ENCODE measurements around the gene GPR31.
"Not testable (repeated sequence)": the region's sequence is repeated elsewhere in the genome, so short reads cannot be mapped to it uniquely, and the experiment has no call there.

GPR31 gene, protein sequence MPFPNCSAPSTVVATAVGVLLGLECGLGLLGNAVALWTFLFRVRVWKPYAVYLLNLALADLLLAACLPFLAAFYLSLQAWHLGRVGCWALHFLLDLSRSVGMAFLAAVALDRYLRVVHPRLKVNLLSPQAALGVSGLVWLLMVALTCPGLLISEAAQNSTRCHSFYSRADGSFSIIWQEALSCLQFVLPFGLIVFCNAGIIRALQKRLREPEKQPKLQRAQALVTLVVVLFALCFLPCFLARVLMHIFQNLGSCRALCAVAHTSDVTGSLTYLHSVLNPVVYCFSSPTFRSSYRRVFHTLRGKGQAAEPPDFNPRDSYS

DNA sequence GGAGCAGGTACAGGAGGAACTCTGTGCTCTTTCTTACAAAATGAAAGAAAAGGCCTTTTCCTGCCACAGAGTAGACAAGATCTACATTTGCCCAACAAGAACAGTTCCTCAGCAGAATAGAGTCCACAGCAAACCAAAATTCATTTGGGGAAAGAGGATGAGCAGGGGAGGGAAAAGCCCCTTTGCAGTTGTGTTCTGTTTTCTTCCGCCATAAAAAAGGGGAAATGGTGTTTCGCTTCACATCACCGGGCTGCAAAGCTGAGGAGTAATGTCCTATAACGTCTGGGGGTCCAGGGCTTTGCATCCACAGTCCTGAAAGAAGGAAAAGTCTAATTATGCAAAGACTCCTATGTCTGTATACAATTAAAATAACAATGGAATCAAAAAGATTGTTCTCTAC is at the start of gene GPR31:
TSS of gene GPR31 (minus strand) at position 118 of the 400 bp plus-strand sequence. CDS start 149 bp downstream, outside the sequence.
- Histone ChIP-seq H3K4me3 (ENCODE audit: low read depth in 1 of 5, low read length in 5 of 5) (no peak within 1 kb of the TSS), H3K9ac (ENCODE audit: low read length in 5 of 5) (no peak within 1 kb of the TSS), H3K27ac (ENCODE audit: low read depth, low read length) (no peak within 1 kb of the TSS), H3K36me3 (ENCODE audit: control insufficient read depth in 5 of 5, insufficient read depth in 5 of 5, low read length in 5 of 5) (no peaks in the 10 kb centered on the region), H3K4me1 (ENCODE audit: control insufficient read depth in 5 of 5, insufficient read depth in 5 of 5, low read length in 5 of 5) (peaks cover 0 to 10% (median 0%) of the 10 kb centered on the region in 5 donors), H3K9me3 (ENCODE audit: control insufficient read depth in 5 of 5, low read length in 5 of 5) (no peaks in the 10 kb centered on the region), H3K27me3 (ENCODE audit: control insufficient read depth in 5 of 5, insufficient read depth in 4 of 5, low read length in 5 of 5) (peaks cover 0 to 20% (median 9%) of the 10 kb centered on the region in 5 donors)

DNA sequence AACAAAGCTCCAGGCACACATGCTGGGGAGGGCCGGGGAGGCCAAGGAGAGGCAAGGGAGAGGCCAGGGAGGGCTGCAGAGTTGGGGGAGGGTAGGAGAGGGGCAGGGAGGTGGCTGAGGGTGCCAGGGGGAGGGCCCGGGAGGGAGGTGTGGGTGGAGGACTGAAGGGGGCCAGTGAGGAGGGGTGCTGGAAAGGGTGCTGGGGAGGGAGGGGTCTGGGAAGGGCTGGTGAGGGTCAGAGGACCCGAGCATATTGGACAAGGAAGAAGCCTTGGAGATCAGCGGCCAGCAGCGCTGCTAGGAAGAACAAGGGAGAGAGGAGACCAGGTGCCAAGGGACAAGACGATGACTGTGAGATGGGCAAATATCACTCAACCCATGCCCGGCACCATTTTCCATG is 49.7 kb upstream of the GPR31 start:
- Histone ChIP-seq H3K4me3 (ENCODE audit: low read depth in 1 of 5, low read length in 5 of 5) (no peak overlapping the region), H3K27ac (ENCODE audit: low read depth, low read length) (no peak overlapping the region), H3K27me3 (ENCODE audit: control insufficient read depth in 5 of 5, insufficient read depth in 4 of 5, low read length in 5 of 5) (peaks cover 9 to 16% (median 13%) of the 10 kb centered on the region in 5 donors), H3K36me3 (ENCODE audit: control insufficient read depth in 5 of 5, insufficient read depth in 5 of 5, low read length in 5 of 5) (no peaks in the 10 kb centered on the region), H3K9ac (ENCODE audit: low read length in 5 of 5) (no peak overlapping the region), H3K4me1 (ENCODE audit: control insufficient read depth in 5 of 5, insufficient read depth in 5 of 5, low read length in 5 of 5) (no peaks in the 10 kb centered on the region), H3K9me3 (ENCODE audit: control insufficient read depth in 5 of 5, low read length in 5 of 5) (no peaks in the 10 kb centered on the region)

DNA sequence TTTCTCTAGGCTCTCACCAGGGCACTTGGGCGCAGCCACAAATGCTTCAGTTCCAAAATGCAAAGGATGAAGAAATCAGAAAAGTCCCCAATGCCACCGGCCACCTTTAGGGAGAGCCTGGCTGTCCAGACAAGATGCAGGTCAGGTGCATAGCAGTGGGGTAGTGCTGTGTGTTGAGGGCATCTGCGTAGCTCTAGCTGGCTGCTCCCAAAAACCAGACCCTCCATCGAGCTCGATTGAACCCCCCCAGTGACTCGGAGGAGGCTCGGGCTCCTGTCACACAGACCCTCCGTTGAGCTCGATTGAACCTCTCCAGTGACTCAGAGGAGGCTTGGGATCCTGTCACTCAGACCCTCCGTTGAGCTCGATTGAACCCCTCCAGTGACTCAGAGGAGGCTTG is 47.5 kb upstream of the GPR31 start:
- H3K27me3 ChIP-seq (ENCODE audit: control insufficient read depth in 5 of 5, insufficient read depth in 4 of 5, low read length in 5 of 5): peaks cover 9 to 16% (median 10%) of the 10 kb centered on the region in 5 donors
- not testable (repeated sequence) for H3K9me3 ChIP-seq (ENCODE audit: control insufficient read depth in 5 of 5, low read length in 5 of 5); H3K27ac ChIP-seq (ENCODE audit: low read depth, low read length)

DNA sequence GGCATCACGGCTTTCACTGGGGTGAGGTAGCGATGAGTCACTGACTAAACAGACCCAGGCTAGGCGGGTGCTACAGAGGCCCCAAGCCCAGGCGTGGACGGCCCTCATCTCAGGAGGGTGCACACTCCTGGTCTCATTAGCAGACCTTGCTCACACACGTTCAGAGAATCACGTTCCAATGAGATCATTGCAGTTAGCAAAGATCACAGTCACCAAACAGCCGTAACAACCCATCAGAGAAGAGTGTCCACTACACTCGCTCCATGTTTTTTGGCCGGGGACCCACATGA is 46.2 kb upstream of the GPR31 start:
- not testable (repeated sequence) for H3K9me3 ChIP-seq (ENCODE audit: control insufficient read depth in 5 of 5, low read length in 5 of 5); H3K36me3 ChIP-seq (ENCODE audit: control insufficient read depth in 5 of 5, insufficient read depth in 5 of 5, low read length in 5 of 5); H3K27ac ChIP-seq (ENCODE audit: low read depth, low read length); H3K9ac ChIP-seq (ENCODE audit: low read length in 5 of 5); H3K4me1 ChIP-seq (ENCODE audit: control insufficient read depth in 5 of 5, insufficient read depth in 5 of 5, low read length in 5 of 5); H3K4me3 ChIP-seq (ENCODE audit: low read depth in 1 of 5, low read length in 5 of 5)
- H3K27me3 ChIP-seq (ENCODE audit: control insufficient read depth in 5 of 5, insufficient read depth in 4 of 5, low read length in 5 of 5): peaks cover 2 to 12% (median 4%) of the 10 kb centered on the region in 5 donors

More for the DNA sequence above, 47.5 kb upstream of the GPR31 start:
- not testable (repeated sequence) for H3K4me1 ChIP-seq (ENCODE audit: control insufficient read depth in 5 of 5, insufficient read depth in 5 of 5, low read length in 5 of 5); H3K9ac ChIP-seq (ENCODE audit: low read length in 5 of 5); H3K4me3 ChIP-seq (ENCODE audit: low read depth in 1 of 5, low read length in 5 of 5); H3K36me3 ChIP-seq (ENCODE audit: control insufficient read depth in 5 of 5, insufficient read depth in 5 of 5, low read length in 5 of 5)

DNA sequence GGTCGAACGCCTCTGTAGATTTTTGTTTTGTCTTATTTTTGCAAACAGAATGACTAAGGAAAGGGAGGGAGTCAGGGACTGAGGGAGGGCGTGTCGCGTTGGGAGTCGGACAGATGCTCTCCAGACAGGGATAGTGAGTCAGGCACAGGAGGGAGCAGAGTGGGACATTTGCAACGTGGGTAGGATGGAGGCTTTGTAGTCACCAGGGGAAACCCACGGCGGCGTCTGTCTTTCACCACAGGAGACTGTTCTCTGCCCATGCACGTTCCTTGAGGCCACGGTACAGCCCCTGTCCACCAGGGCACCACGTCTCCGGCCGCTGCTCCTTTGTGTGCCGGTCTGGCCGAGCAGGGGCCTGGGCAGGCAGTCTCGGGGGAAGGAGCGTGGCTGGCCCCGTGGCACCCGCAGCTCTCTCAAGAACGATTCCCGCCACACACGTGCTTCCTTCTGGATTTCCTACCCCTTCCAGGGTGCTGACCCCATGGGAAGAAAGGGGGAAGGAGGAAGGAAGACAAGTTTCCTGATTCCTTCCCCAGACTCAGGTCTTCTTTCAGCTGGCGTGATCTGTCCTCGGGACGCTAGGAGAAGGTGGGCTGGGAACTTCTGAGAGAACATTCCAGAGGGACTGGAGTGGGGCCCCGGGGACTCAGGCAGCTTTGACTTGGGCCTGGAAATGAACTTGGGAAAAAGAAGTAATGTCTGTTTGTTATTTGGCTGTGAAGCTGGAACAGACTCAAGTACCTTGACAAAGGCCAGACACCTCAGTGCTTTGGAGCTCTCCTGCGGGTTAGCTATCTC is 45.7 kb upstream of the GPR31 start:
- not testable (repeated sequence) for H3K9ac ChIP-seq (ENCODE audit: low read length in 5 of 5); H3K9me3 ChIP-seq (ENCODE audit: control insufficient read depth in 5 of 5, low read length in 5 of 5); H3K36me3 ChIP-seq (ENCODE audit: control insufficient read depth in 5 of 5, insufficient read depth in 5 of 5, low read length in 5 of 5); H3K4me1 ChIP-seq (ENCODE audit: control insufficient read depth in 5 of 5, insufficient read depth in 5 of 5, low read length in 5 of 5); H3K27ac ChIP-seq (ENCODE audit: low read depth, low read length); H3K4me3 ChIP-seq (ENCODE audit: low read depth in 1 of 5, low read length in 5 of 5)
- H3K27me3 ChIP-seq (ENCODE audit: control insufficient read depth in 5 of 5, insufficient read depth in 4 of 5, low read length in 5 of 5): peaks cover 0 to 12% (median 3%) of the 10 kb centered on the region in 5 donors

DNA sequence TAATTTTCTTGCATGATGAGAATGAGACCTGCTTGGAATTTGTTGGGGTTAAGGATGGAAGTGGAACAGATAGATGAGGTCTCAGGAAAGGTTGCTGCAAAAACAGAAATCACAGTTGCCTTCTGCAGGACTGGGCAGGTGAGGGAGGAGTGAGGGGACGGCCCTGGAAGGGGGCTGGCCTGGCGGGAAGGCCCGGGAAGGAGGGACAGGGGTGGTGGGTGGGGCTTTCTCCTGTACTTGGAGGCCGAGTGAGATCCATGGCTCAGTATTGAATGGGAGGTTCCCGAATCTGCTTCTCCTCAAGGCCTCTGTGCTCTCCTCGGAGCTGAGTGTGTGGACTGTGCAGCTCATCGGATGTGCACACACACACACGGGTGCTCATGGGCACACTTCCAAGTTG is 44.8 kb upstream of the GPR31 start:
- H3K9ac ChIP-seq (ENCODE audit: low read length in 5 of 5); H3K4me1 ChIP-seq (ENCODE audit: control insufficient read depth in 5 of 5, insufficient read depth in 5 of 5, low read length in 5 of 5); H3K27ac ChIP-seq (ENCODE audit: low read depth, low read length); H3K9me3 ChIP-seq (ENCODE audit: control insufficient read depth in 5 of 5, low read length in 5 of 5); H3K4me3 ChIP-seq (ENCODE audit: low read depth in 1 of 5, low read length in 5 of 5); H3K36me3 ChIP-seq (ENCODE audit: control insufficient read depth in 5 of 5, insufficient read depth in 5 of 5, low read length in 5 of 5): not testable (repeated sequence)
- peaks cover 0 to 12% (median 3%) of the 10 kb centered on the region in 5 donors for H3K27me3 ChIP-seq (ENCODE audit: control insufficient read depth in 5 of 5, insufficient read depth in 4 of 5, low read length in 5 of 5)

DNA sequence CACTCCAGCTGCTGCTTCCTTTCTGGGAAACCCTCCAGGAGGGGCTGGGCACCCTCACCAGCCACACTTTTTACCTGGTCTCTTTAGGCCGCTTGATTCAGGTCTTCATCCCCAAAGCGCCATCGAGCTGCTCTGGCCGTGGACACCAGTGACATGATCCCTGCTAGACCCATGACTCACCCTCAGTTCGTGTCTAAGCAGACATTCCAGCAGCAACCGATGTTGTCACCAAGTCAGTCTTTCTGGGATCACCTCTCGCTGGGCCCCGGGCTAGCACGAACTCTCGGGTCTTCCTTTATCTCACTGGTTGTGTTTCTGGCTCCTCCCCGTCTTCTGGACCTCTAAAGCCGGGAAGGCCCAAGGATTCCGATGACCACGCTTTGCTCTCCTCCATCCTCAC is 43.0 kb upstream of the GPR31 start:
- Histone ChIP-seq H3K27ac (ENCODE audit: low read depth, low read length) (no peak overlapping the region), H3K4me1 (ENCODE audit: control insufficient read depth in 5 of 5, insufficient read depth in 5 of 5, low read length in 5 of 5) (no peaks in the 10 kb centered on the region), H3K27me3 (ENCODE audit: control insufficient read depth in 5 of 5, insufficient read depth in 4 of 5, low read length in 5 of 5) (peaks cover 0 to 13% (median 1%) of the 10 kb centered on the region in 5 donors), H3K9me3 (ENCODE audit: control insufficient read depth in 5 of 5, low read length in 5 of 5) (no peaks in the 10 kb centered on the region), H3K4me3 (ENCODE audit: low read depth in 1 of 5, low read length in 5 of 5) (no peak overlapping the region), H3K36me3 (ENCODE audit: control insufficient read depth in 5 of 5, insufficient read depth in 5 of 5, low read length in 5 of 5) (no peaks in the 10 kb centered on the region), H3K9ac (ENCODE audit: low read length in 5 of 5) (no peak overlapping the region)

DNA sequence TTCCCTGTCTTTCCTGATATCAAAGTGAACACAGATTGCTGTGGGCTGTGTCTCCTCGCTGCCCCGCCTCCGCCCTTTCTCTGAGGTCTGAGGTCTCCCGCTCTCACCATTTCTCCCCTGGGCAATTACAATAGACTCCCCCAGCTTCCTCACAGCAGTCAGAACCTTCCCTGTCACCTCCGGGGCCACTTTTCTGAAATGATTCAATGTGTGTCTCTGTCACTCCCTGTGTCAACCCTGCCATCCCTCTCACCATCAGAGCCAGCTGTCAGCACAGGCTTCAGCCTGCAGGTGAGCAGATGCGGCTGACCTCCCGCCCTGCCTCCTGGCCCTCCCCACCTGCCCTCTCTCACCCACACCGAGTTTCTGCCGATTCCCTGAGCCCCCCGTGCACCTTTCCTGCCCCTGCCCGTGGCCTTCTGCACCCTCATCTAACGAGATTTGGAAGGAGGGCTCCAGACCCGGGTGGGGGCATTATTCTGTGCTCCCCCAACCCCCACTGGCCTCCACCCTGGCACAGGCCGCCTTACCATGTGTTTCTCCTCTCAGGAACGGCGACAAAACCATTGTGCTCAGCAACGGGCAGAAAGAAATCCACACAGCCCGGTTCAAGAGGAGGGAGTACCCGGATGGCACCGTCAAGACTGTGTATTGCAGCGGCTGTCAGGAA is 38.3 kb upstream of the GPR31 start:
- H3K9ac ChIP-seq (ENCODE audit: low read length in 5 of 5); H3K4me3 ChIP-seq (ENCODE audit: low read depth in 1 of 5, low read length in 5 of 5); H3K36me3 ChIP-seq (ENCODE audit: control insufficient read depth in 5 of 5, insufficient read depth in 5 of 5, low read length in 5 of 5); H3K9me3 ChIP-seq (ENCODE audit: control insufficient read depth in 5 of 5, low read length in 5 of 5); H3K27ac ChIP-seq (ENCODE audit: low read depth, low read length); H3K4me1 ChIP-seq (ENCODE audit: control insufficient read depth in 5 of 5, insufficient read depth in 5 of 5, low read length in 5 of 5): not testable (repeated sequence)
- H3K27me3 ChIP-seq (ENCODE audit: control insufficient read depth in 5 of 5, insufficient read depth in 4 of 5, low read length in 5 of 5): peaks cover 0 to 13% (median 2%) of the 10 kb centered on the region in 5 donors

DNA sequence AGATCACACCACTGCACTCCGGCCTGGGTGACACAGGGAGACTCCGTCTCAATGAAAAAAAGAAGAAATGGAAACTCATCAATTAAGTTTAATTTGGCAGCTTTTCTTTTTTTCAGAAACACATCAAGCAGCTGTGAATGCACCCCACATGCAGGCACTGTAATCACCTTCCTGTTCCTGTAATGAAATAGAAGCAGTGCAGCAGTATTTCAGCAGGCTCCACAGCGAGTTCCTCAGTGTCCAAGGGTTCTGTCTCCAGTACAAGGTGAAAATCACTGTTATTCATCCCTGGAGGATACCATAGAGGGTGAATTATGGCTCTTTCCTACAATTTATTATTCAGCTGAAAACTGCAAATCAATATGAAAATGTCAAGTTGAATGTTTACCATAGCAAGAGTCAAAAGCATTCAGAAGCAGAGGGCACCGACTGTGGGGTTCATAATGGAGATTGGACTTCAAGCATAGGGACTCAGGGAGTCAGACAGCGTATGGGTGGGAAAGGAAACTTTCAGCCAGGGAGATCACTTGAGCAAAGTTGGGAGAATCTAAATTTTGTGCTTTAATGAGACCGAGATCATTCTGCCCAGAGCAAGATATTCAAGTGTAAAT is 35.8 kb upstream of the GPR31 start:
- not testable (repeated sequence) for H3K4me1 ChIP-seq (ENCODE audit: control insufficient read depth in 5 of 5, insufficient read depth in 5 of 5, low read length in 5 of 5); H3K27ac ChIP-seq (ENCODE audit: low read depth, low read length); H3K36me3 ChIP-seq (ENCODE audit: control insufficient read depth in 5 of 5, insufficient read depth in 5 of 5, low read length in 5 of 5); H3K4me3 ChIP-seq (ENCODE audit: low read depth in 1 of 5, low read length in 5 of 5); H3K9ac ChIP-seq (ENCODE audit: low read length in 5 of 5); H3K27me3 ChIP-seq (ENCODE audit: control insufficient read depth in 5 of 5, insufficient read depth in 4 of 5, low read length in 5 of 5); H3K9me3 ChIP-seq (ENCODE audit: control insufficient read depth in 5 of 5, low read length in 5 of 5)
